IPS-18a (cell line): ENCODE results near the gene WFS1.

Experiments used
- H3K27ac ChIP-seq: one replicate; pipeline ENCODE4 v1.5.1; 2013; ENCODE audit warnings: low read length
- H3K27me3 ChIP-seq: one replicate; pipeline ENCODE4 v1.6.1; 2013; ENCODE audit warnings: mild to moderate bottlenecking, low read length; ENCODE audit not compliant: control insufficient read depth, insufficient read depth
- H3K36me3 ChIP-seq: one replicate; pipeline ENCODE4 v1.6.1; 2013; ENCODE audit warnings: low read depth, low read length; ENCODE audit not compliant: control insufficient read depth
- H3K4me1 ChIP-seq: one replicate; pipeline ENCODE4 v1.6.1; 2013; ENCODE audit warnings: low read depth, low read length; ENCODE audit not compliant: control insufficient read depth
- H3K4me3 ChIP-seq: one replicate; pipeline ENCODE4 v1.5.1; 2013; ENCODE audit warnings: low read length
- H3K9ac ChIP-seq: one replicate; pipeline ENCODE4 v1.6.1; 2013; ENCODE audit warnings: mild to moderate bottlenecking, low read length, moderate library complexity
- H3K9me3 ChIP-seq: one replicate; pipeline ENCODE4 v1.6.1; 2013; ENCODE audit warnings: low read depth, low read length; ENCODE audit not compliant: control insufficient read depth

Gene WFS1

GRCh38 chr4:6325788-6326290, 56.2 kb downstream of the WFS1 start:
- Histone ChIP-seq H3K9ac (no peak overlapping the region), H3K27me3 (no peaks in the 10 kb centered on the region), H3K27ac (no peak overlapping the region), H3K4me3 (no peak overlapping the region), H3K4me1 (peaks cover 6% of the 10 kb centered on the region), H3K36me3 (no peaks in the 10 kb centered on the region), H3K9me3 (no peaks in the 10 kb centered on the region)

- H3K36me3 ChIP-seq, result no peaks in the 10 kb centered on the region
- H3K9ac ChIP-seq, result no peak overlapping the region
- no peak overlapping the region for H3K27ac ChIP-seq
- no peak overlapping the region for H3K4me3 ChIP-seq
- H3K9me3 ChIP-seq, result no peaks in the 10 kb centered on the region
- no peaks in the 10 kb centered on the region for H3K27me3 ChIP-seq
- H3K4me1 ChIP-seq, result peaks cover 6% of the 10 kb centered on the region
These were observed 56.8 kb downstream of the WFS1 start for GRCh38 chr4:6326312-6327060.

- Histone ChIP-seq H3K27ac (no peak overlapping the region), H3K4me1 (peaks cover 6% of the 10 kb centered on the region), H3K27me3 (no peaks in the 10 kb centered on the region), H3K36me3 (no peaks in the 10 kb centered on the region), H3K9me3 (no peaks in the 10 kb centered on the region), H3K4me3 (no peak overlapping the region), H3K9ac (no peak overlapping the region)
These were observed 57.7 kb downstream of the WFS1 start for GRCh38 chr4:6327220-6327917.

GRCh38 chr4:6328526-6328925, 58.9 kb downstream of the WFS1 start:
- H3K36me3 ChIP-seq, result no peaks in the 10 kb centered on the region
- H3K4me1 ChIP-seq, result peaks cover 6% of the 10 kb centered on the region
- no peaks in the 10 kb centered on the region for H3K27me3 ChIP-seq
- H3K9me3 ChIP-seq, result no peaks in the 10 kb centered on the region
- no peak overlapping the region for H3K27ac ChIP-seq
- no peak overlapping the region for H3K9ac ChIP-seq
- no peak overlapping the region for H3K4me3 ChIP-seq

GRCh38 chr4:6329478-6330383, 60.1 kb downstream of the WFS1 start:
- no peaks in the 10 kb centered on the region for H3K27me3 ChIP-seq
- H3K9me3 ChIP-seq, result no peaks in the 10 kb centered on the region
- no peaks in the 10 kb centered on the region for H3K36me3 ChIP-seq
- H3K4me1 ChIP-seq, result peaks cover 6% of the 10 kb centered on the region
- no peak overlapping the region for H3K9ac ChIP-seq
- no peak overlapping the region for H3K4me3 ChIP-seq
- H3K27ac ChIP-seq, result no peak overlapping the region

- H3K4me3 ChIP-seq, result no peak overlapping the region
- H3K27me3 ChIP-seq, result no peaks in the 10 kb centered on the region
- H3K36me3 ChIP-seq, result no peaks in the 10 kb centered on the region
- H3K4me1 ChIP-seq, result peaks cover 1% of the 10 kb centered on the region
- H3K9me3 ChIP-seq, result no peaks in the 10 kb centered on the region
- H3K27ac ChIP-seq, result no peak overlapping the region
- H3K9ac ChIP-seq, result no peak overlapping the region
These were observed 60.7 kb downstream of the WFS1 start for GRCh38 chr4:6330384-6330767.

- Histone ChIP-seq H3K4me1 (no peaks in the 10 kb centered on the region), H3K36me3 (no peaks in the 10 kb centered on the region), H3K4me3 (no peak overlapping the region), H3K27ac (no peak overlapping the region), H3K27me3 (no peaks in the 10 kb centered on the region), H3K9me3 (no peaks in the 10 kb centered on the region), H3K9ac (no peak overlapping the region)
These were observed 61.4 kb downstream of the WFS1 start for GRCh38 chr4:6331018-6331417.

- Histone ChIP-seq H3K36me3 (no peaks in the 10 kb centered on the region), H3K27ac (no peak overlapping the region), H3K9ac (no peak overlapping the region), H3K4me3 (no peak overlapping the region), H3K9me3 (no peaks in the 10 kb centered on the region), H3K27me3 (no peaks in the 10 kb centered on the region), H3K4me1 (no peaks in the 10 kb centered on the region)
These were observed 61.8 kb downstream of the WFS1 start for GRCh38 chr4:6331468-6331867.

GRCh38 chr4:6332042-6332668, 62.5 kb downstream of the WFS1 start:
- no peaks in the 10 kb centered on the region for H3K4me1 ChIP-seq
- H3K9me3 ChIP-seq, result no peaks in the 10 kb centered on the region
- H3K9ac ChIP-seq, result no peak overlapping the region
- no peak overlapping the region for H3K4me3 ChIP-seq
- H3K36me3 ChIP-seq, result no peaks in the 10 kb centered on the region
- H3K27me3 ChIP-seq, result no peaks in the 10 kb centered on the region
- H3K27ac ChIP-seq, result no peak overlapping the region

- H3K4me3 ChIP-seq, result no peak overlapping the region
- H3K9me3 ChIP-seq, result no peaks in the 10 kb centered on the region
- no peaks in the 10 kb centered on the region for H3K27me3 ChIP-seq
- H3K9ac ChIP-seq, result no peak overlapping the region
- no peaks in the 10 kb centered on the region for H3K36me3 ChIP-seq
- peaks cover 4% of the 10 kb centered on the region for H3K4me1 ChIP-seq
- no peak overlapping the region for H3K27ac ChIP-seq
These were observed 63.0 kb downstream of the WFS1 start for GRCh38 chr4:6332669-6333050.
